ENCODE measurements around the gene MFAP3L.

GRCh38 chr4:169985881-169986280, 40.3 kb downstream of the MFAP3L start:
- no peak for TF ChIP-seq POLR2AphosphoS5 (IDR thresholded peaks at IDR 0.05)
- TF ChIP-seq POLR2A (IDR thresholded peaks at IDR 0.05; ENCODE audit: low read depth): no peak
- TF ChIP-seq EP300 (IDR thresholded peaks at IDR 0.05): no peak
